DMS53 treated with DMSO at 0.1 percent for 48 hours (cell line): ENCODE measurements around the gene FCF1.

Experiments used
- DNase-seq: peaks from one replicate; lab custom pipeline; 2025; ENCODE audit not compliant: unreplicated experiment; lab: John Stamatoyannopoulos, UW

Gene FCF1, protein sequence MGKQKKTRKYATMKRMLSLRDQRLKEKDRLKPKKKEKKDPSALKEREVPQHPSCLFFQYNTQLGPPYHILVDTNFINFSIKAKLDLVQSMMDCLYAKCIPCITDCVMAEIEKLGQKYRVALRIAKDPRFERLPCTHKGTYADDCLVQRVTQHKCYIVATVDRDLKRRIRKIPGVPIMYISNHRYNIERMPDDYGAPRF

DNA sequence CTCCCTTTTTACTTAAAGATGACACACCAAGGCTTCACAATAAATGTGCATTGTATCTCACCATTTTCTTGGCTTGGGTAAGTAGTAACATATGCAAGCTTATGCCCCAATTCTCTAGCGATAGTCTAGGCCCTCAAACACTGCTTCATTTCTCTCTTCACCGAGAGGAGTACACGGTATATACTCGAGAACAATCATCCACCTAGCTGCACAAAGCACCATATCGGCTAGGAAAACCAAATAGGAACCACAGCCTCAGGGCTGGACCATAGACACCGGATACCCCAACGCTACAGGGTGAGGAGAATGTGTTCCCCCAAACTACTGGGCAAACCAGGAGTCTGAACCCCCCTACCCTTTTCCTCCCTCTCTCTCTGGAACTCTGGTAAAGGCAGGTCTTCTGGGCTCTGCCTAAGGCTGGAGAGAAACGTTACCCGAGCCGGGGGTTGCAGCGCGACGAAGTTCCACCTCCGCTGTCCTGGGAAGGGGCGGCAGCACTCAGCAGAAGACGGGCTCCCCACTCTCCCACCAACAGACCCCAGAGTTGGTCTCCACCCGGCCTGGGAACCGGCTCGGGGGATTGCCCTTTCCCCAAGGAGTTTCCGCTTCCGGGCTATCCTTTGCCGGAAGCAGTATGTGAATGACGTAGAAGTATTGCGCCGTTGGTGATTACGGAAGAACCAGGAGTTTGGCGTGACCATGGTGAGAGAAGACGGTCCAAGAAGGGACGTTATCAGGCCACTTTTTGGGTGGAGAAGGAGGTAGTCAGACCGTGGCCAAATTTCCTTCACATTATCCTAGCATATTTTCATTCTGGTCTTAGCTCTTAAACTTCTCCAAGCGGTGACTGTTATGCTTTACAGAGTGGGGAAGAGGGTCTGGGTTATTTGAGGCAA lies at the start of gene FCF1, which contains the start of gene AREL1:
TSS of gene FCF1 (plus strand) at position 646 of the 896 bp plus-strand sequence. CDS start at position 700, 54 bp downstream.
TSS of gene AREL1 (minus strand) at position 582 of the 896 bp plus-strand sequence. CDS start 27,465 bp downstream, outside the sequence.
- DNase-seq = no peak

DNA sequence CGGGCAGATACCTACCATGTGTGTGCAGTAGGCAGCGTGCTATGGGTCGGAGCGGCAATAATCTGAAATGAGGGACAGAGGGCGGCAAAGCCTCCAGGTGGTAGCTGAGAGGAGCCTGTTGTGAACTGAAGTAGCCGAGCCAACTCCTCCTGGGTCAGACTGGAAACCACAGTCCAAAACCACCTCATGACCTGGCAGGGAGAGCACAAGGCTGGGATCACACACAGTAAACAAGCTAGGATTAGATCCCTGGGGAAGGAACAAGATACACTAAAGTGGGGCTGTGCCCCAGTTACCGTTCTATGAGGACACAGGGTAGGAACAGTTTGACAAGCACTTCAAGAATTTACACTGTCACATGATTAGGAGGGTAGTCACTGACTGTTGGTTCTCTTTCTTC lies 49.1 kb upstream of the FCF1 start:
- no peak for DNase-seq

DNA sequence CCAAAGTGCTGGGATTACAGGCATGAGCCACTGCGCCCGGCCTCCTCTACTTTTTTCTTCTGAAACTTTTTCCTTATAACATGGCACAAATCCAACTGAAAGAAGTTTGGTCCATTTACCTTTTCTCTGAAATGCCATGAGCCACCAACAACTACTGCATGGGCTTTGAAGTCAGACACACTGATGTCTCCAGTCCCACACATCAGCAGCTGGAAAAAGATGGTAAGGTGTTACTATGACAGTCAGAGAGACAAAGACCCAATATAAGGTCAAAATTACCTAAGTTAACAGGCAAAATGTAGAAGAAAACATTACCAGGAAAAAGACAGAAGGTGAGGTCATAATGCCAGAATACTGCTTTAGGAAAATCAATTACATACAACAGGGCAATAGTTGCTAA lies 48.2 kb upstream of the FCF1 start:
- DNase-seq = no peak

DNA sequence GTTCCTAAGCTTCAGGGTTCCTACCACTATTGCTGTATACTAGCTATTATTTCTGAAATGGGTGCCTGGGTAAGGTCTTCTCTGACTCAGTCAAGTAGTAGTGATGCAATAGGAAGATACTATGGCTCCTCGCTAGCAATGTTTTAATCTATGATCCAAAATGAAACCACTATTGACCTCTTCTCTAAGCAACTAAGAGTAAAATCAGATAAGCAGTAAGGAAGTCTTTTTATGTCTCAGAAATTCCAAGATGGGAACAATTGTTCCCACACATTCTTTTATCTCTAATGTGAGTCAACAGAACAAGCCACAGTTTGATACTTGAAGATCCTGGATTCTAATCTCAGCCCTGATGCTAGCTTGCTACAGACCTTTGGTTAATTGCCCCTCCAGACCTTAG lies 45.2 kb upstream of the FCF1 start:
- DNase-seq = no peak

DNA sequence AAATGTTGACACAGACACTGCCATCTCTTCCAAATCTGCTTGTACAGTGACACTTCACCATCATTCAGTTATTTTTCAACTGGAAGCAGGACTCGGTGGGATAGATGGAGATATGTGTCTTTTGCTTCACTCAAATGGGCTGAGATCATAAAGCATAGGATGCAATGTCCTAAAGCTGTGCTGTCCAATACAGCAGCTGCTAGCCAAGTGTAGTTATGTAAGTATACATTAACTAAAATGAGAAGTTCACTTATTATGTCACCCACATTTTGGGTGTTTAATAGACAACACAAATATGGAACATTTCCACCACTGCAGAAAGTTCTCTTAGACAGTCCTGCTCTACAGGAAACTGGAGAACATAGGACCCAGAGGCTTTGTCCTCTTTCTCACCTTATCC lies 43.7 kb upstream of the FCF1 start:
- no peak for DNase-seq

DNA sequence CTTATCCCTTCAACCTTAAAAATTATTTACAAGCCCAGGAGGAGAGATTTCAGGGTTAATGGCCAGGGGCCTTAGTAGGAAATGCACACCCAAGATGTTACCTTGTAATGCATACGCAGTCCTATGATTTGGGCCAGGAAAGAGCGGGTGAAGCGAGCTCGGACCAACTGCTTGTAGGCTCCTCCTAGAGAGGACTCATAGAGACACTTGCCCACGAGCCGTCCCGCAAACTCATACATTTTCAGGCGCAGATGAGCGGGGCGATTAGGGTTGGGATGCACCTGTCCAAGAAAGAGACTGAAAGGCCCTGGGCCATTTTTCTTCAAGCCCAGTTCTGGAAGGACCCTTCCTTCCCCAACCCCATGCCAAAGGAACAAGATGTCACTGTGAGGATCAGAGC lies 43.1 kb upstream of the FCF1 start:
- no peak for DNase-seq

DNA sequence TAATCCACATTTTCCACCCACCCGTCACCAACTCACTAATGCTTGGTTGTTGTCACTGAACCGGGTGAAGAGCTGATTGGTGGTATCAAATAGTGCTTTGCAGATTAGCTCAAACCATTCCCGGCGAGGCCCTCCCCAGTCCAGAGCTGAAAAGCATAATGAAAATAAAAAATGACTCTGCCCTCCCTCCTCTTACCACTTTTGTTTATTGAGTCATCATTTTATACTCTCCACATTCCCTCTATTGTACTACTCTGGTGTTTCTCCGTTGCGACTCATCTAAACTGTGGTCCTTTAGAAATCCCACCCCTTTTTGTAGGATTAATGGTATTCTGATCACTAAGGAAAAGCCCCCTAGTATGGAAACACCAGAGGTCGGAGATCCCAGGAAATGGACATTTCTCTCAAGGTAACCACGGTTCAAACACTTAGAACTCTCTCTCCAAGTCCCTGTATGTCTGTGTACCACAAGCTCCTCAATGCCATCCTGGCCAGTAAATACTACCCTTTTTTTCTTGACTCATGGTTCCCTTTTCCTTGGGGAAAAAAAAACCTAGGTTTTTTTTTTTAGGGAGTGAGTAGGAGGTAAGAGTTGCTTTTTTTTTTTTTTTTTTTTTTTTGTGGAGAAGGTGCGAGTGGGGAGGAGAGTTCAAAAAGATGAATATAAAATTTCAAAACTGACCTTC lies 42.1 kb upstream of the FCF1 start:
- no peak for DNase-seq

DNA sequence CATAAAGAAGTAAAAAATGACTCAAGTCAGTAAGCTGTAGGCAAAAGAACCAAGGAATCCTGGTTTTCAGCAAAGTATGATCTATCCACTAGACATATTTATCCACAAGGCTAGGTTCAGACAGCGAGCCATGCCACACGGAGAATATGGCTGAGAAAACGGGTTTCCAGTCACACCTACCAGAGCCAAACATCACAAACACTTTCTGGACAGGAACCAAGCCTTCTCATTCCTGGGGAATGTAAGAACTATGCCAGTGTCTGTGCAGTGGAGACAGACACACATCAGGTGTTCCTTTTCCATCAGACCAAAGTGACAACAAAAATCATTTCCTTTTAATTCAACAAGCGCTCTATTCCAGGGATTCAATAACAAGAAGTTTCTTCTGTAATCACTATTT lies 41.2 kb upstream of the FCF1 start:
- no peak for DNase-seq

DNA sequence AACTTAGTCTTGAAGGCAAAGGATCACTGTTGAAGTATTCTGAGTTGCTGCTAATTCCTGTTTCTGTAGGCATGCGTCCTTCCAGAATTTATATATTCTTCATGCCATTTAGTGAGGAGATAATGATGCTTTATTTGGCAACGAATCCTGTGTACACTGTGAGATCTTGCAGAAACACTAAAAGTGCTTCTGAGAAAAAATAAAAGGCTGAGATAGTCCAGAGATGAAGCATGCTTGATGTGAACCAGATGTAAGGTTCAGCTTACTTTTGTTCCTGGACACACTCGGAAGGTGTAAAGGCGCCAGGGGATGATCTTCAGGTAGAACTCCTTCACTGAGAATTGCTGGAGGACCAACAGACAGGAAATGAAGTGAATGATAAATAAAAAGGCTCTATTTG lies 39.2 kb upstream of the FCF1 start:
- DNase-seq = no peak

DNA sequence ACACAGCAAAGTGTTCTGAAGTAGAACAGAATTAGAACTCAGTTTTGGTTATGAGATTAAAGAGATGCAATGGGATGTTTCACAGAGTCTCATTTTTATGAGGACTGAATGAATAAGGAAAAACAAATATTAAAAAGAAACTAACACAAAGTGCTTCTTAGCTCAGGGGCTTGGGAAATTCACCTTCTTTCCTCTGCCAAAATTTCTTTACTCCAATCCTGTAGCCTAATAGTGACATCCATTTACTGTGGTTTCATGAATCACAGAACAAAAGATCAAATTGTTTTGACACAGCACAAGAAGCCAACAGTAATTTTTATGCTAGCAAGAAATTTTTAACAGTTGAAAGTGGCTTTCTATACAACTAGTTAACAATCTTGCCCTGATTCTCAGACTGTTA lies 37.7 kb upstream of the FCF1 start:
- DNase-seq = no peak

DNA sequence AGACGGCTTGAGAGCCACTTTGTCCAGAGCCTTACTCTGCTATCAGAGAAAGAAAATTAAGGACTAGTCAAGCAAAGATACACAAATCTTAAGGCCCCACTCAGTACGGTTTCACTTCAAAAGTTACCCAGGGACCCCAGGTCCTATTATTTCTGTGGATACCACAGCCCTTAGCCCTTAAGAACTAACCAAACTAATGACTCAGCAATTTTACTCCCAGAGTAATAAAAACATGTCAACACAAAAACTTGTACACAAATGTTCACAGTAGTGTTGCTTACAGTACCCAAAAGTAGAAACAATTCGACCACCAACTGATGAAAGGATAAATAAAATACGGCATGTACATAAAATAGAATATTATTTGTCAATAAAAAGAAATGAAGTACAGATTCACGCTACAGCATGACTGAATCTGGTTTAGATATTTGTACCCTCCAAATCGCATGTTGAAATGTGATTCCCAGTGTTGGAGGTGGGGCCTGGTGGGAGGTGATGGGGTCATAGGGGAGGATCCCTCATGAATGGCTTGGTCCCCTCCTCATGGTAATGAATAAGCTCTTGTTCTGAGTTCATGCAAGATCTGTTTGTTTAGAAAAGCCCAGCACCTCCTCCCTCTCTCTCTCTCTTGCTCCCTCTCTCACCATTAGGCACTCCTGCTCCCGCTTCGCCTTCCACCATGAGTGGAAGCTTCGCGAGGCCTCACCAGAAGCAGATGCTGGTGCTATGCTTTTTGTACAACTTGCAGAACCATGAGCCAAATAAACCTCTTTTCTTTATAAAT lies 30.6 kb upstream of the FCF1 start:
- no peak for DNase-seq

DNA sequence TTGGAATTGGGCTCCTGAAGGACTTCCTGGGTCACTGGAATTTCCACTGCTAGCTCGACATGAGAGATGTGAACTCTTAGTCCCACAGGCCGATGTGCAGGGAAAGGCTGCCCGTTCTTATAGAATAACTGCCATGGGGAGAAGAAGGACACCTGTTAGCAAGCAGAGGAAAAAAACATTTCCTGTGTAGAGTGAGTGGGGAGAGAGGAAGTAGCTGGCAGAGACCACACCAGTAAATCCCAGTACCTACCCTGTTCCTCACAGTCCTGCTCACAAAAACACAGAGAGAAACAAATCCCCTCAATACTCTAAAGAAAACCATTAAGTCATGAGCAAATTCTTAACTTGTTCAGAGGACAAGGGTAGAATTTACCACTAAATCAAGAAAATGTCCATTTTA lies 29.5 kb upstream of the FCF1 start:
- DNase-seq = no peak

DNA sequence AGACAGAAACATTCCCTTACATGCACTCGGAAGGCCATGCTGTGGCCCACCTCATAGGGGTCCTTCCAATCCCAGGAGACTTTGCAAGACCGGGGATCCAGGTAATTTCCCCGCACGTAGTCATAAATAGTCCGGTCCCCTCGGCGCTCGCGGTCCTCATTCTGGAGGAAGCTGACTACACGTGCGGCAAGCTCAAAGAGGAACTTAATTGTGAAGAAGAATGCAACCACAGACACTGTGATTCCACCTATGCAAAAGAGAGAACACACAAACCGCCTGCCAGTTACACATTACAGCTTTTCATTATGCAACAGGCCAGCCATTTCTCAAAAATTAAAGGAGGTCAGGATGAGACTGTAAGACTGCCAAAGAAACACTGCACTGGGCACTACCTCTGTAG lies 28.5 kb upstream of the FCF1 start:
- DNase-seq = no peak

DNA sequence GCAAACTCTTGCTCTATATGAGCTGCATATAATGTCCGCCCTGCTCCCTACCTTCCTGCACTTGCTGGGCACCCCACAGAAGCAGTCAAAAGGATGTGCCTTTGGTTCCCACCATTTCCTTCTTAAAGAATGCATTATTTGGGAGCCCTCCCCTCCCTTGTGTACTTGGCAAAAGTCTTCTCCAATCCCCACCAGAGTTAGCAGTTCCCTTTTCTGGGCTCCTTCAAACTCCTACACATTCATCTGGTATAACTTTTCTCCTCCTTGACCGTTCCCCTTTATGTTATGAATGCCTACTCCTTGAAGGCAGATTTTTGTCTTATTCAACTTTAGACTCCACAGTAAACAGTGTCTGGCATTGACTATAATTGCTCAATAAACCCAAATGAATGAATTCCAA lies 27.9 kb upstream of the FCF1 start:
- no peak for DNase-seq

DNA sequence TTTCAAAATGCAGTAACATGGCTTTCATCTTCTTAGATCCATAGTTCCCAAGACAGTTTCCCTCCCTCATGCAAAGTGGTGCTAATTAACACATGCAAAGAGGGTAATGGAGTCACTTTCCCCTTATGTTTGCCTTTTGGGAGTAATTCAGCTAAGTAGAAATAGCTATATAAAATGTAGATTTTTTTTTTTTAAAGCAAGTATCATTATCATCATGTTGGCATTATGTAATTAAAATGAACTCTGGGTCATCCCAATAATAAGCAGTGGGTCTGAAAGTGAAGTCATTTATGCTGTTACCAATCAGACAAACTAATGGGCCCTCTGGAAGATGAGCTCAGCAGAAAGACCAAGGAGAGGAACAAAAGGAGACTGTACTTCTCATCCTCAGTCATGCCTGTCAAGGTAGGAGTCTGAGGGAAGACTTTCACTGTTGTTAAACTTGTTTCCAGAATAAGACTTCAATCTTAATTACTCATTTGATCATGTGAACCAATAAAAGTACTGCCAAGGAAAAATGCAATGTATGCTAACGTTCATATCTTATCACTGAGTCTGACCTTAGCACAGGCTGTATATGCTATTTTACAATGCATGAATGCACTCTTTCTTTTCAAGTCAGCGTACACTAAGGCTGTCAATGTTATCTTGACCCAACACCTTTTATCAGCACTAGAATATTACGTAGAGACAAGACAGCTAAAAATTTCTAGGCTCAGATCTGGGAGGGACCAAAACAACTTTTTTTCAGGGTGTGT lies 26.8 kb upstream of the FCF1 start:
- no peak for DNase-seq

DNA sequence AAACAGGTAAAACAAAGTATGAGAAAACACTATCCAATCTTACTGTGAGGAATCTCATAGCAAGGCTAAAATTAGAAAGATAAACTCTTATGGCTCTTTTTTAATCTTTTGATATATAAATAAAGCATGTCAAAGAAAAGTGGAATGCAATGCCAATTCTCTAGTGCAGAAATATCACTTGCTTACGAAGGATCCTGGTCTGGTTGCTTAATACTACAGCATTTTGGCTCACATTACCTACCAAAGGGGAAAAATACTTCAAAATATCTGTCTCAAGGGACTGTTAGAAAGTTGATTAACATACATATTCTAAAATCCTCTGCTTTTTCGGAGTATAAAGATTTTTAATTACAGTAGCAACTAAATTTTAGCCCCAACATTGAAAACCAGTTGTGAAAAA lies 21.5 kb upstream of the FCF1 start:
- no peak for DNase-seq

DNA sequence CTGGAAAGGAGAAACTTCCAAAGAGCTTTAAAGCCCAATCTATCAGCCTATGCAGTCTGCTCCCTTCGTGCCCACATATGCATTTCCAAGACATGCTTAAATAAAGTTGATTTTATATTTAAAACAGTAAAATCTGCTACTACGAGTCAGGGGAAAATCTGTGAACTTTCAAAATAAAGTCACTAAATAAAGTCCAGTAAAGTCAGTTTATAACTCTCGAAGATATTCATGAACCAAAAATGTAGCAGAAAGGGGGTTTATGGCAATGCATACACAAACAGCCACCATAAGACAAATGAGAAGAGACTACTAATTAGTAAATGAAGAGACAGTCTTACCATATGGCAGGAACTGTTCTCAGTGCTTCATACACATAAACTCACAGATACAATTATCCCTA lies 19.8 kb upstream of the FCF1 start:
- no peak for DNase-seq

DNA sequence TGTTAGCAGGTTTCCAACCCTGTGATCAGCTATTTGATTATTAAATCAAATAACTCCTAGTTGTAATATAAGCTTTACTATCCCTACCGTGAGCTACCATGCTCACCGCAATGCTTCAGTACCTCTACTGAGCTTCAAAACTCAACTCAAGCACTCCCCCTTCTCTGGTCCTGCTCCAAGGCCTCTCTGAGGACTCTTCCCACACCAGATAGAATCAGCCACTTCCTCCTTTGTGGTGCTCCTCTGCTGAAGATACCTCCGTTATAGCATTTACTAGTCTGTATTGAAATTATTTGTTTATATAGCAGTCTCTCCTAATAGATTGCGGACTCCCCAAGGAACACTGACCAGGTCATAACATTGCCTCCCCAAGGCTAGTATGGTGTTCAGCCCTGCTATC lies 17.5 kb upstream of the FCF1 start:
- no peak for DNase-seq

DNA sequence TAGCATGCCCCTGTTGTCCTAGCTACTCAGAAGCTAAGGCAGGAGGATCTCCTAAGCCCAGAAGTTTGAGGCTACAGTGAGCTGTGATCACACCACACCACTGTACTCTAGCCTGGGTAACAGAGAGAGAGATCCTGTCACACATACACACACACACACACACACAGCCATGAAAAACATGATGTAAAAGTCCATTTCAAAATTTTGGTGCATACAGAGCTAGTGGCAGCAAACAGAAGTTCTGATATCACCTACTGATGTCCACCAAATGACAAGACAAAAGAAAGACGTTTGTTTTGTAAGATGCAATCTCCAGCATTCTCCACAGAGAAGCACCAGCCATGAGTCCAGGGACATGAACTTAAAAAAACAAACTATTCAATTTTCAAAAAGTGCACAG lies 15.9 kb upstream of the FCF1 start:
- DNase-seq = no peak

DNA sequence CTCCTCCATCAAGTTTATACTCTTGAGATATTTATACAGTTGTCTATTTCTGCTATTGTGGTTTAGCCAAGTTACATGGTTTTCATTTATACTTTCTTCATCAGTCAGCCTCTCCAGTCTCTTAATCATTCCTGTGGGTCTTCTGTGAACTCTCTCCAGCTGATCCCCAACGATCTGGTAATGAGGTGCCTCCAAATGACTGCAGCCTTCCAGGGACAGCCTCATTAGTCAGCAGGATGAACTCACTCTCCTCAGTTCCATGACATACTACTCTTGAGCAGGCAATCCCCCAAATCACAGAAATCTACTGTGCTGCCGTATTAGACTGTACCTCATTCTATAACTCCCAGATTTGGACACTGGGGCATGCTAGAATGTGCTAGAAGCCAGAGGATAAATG lies 15.4 kb upstream of the FCF1 start:
- DNase-seq = no peak

DNA sequence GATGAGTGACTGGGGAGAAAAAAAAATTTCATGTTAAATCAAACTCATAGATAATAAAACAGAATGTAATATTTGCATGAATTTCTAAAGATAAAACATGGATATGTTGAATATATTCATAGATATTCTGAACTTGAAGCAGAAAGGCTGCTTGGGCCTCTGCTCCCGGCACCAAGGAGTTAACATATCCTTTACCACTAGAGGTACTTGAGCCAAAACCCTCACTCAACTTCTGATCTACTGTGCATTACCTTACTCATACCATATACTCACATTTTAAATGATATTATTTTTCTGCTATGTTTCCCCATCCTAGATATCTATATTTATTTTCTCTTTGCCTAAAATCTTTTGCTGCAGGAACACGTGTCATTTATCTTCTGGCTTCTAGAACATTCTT lies 15.0 kb upstream of the FCF1 start:
- DNase-seq = no peak
